Left renal cortex interstitium (tissue), 4 donors: ENCODE measurements around the gene PQBP1. TPM values are rescaled to one million over a fixed set of nuclear protein-coding genes. Genes with fewer than 3 reads are reported as not detected.

Source experiments
- DNase-seq, 4 donors: peaks; one replicate each; pipeline ENCODE4 v3.0.0-alpha.2; 2013; ENCODE audit warnings: low read depth in 4 of 4, low spot score in 2 of 4, missing footprints in 1 of 4
- polyA plus RNA-seq, 4 donors: library from polyadenylated mRNA; unstranded; fragments of 120-200 nt; gene quantifications; one replicate each; pipeline ENCODE4 v1.2.1, GENCODE V29; 2013; ENCODE audit not compliant: insufficient read length in 4 of 4

Gene PQBP1
- polyA plus RNA-seq, 4 donors, result 73.1 to 89.9 (median 77.8) TPM

- no peak for DNase-seq
Measured at GRCh38 chrX:48919947-48920717, 22.4 kb downstream of the PQBP1 start.

DNA sequence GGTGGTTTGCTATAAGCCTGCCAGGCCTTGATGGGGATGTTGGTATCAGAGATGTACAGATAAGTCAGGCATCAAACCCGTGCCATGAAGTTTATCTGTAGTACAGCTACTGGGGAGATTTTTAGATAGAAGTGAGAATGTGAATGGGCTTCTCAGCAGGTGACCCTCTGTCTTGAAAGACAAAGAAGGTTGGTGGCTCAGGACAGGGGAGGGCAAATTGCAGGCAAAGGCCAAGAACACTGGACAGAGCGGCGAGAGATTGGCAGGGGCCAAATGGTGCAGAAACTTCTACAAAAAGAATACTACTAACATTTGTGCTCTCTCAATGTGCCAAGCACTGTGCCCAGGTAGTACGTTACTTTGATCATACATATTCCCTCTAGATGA, 23.0 kb downstream of the PQBP1 start:
- DNase-seq, result no peak

DNA sequence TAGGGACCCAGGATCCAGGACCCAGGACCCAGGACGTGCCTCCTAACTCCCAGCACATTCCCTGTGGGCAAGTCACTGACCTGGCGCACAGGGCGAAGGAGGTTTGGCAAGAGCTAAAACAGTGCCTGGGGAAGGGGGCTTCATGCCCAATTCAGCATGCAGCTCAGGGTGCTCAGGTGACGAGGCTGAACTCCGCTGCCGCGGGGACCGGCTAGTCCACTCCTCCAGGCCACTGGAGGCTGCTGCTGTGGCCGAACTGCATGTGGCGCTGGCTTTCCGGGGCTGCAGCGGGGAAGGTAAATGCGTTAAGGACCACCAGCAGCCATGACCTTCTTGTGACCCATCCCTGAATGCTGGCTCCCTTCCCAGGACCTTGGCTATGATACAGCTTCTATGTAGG, 26.0 kb downstream of the PQBP1 start:
- DNase-seq, result no peak

GRCh38 chrX:48924270-48924669, 26.5 kb downstream of the PQBP1 start:
- no peak for DNase-seq

GRCh38 chrX:48927123-48927522, 29.4 kb downstream of the PQBP1 start:
- DNase-seq, result no peak

- no peak for DNase-seq
Measured at GRCh38 chrX:48927736-48928382, 30.1 kb downstream of the PQBP1 start.

GRCh38 chrX:48933757-48934156, 36.0 kb downstream of the PQBP1 start:
- DNase-seq, result no peak

DNA sequence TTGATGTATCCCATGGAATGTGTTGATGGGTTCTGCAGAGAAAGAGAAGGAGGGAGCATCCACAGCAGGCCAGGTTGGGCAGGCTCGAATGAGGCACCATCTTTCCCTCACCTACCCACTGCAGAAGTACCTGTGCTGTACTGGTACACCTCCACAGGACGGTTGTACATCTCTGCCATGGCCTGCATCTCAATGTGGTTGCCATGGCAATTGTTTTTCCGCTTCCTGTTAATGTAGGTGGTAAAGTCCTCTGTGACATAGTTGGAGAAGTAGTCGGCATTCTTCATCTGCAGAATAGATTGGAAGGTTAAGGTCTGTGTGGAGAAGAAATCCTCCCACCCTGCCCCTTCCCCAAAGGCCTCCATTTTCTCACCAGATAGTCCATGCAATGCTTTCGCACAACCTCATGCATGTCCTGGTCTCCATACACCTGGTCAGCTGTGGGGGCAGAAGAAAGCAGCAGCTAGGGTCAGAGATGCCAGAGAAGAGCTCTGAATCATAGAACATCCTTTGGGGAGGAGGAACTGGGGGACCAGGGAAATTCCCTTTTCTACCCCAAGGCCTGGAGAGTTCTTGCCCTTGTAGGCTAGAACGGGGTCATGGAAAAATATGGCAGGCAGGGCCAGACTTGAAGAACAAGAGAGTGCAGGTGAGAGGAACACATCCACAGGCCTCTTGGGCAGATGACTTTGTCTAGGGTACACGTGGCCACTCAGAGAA, 37.0 kb downstream of the PQBP1 start:
- DNase-seq, result no peak

GRCh38 chrX:48935301-48935670, 37.6 kb downstream of the PQBP1 start:
- no peak for DNase-seq

DNA sequence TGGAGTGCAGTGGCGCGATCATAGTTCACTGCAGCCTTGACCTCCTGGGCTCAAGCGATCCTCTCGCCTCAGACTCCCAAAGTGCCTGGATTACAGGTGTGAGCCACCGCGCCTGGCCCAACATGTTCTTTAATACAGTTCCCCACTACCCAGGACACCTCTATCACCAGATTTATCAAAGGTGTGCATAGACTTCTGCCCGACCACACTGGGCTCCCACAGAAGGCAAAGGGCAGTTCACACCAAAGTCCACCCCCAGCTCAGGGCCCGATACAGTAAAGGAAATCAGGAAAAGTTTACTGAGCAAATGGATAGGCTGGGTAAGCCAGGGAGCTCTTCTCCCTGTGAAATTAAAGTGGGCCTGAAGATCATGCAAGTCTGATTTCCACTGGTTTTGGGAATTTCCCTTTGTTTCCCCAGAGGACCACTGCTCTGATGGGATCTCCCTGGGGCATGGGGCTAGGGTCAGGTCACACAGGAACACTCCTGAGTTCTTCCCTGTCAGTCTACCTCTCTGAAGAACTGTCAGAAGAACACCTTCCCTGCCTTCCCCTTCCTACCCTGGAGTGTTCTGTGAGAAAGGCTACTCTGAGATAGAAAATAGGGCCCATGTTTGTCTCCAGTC, 38.8 kb downstream of the PQBP1 start:
- no peak for DNase-seq

- no peak for DNase-seq
Measured at GRCh38 chrX:48937054-48937907, 39.6 kb downstream of the PQBP1 start.

DNA sequence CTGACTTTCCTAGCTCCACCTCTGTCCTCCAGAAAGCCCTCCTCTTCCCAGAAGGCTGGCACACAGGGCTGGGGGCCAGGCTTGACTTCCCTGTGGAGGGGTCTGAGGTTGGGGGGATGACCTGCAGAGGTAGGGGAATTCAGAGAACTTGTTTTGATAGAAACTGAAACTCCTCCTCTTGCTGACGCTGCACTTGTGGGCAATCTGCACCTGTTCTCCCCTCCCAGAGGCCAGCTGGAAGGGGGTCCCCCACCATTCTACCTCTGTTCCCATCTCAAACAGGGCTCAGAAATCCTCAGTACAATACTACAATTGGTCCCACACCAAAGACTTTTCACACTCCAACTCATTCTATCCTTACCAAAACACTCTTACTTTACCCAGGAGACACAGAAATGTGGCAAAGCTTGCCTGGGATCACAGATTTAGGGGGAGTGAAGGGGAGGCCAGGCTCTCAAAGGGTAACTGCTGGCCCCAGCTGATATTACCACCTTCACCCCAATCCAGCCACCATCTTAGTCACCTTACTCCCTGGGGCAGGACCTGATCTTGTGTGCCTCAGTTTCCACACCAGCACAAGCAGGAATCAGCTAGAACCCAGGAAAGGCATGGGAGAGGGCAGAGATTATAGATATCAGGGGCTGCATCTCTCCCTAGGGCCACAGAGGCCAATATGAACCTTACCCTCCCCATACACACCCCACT, 41.1 kb downstream of the PQBP1 start:
- DNase-seq, result no peak

DNA sequence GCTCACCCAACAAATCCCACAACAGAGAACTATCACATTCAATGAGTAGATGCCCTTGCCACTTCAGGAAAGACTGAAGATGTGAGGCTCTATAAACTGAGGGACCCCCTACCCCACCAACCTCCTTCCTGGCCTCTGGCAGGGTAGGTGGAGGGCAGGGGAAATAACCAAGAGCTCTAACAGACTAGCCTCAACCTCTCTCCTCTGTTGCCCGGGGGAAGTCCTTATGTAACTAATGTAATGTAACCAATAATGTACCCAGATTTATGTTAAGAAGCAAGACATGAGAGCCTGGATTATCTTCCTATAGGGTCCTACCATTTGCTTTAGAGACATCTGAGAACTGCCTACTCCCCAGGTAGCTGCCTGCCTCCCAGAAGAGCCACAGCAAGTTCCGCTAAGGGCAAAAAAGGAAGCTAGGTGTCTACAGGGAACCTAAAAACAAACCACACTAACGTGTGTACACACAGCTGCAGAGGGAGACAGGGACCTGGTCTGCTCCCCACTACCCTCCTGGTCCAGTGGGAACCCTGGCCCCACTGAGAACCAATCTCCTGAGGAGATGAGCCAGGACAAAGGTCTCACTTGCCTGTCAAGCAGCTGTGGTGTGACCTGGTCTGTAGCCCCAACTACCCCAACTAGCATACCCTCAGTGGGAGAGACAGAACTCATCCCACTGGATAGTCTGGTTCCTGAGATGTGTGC, 41.9 kb downstream of the PQBP1 start:
- no peak for DNase-seq

GRCh38 chrX:48940404-48940955, 42.8 kb downstream of the PQBP1 start:
- no peak for DNase-seq

DNA sequence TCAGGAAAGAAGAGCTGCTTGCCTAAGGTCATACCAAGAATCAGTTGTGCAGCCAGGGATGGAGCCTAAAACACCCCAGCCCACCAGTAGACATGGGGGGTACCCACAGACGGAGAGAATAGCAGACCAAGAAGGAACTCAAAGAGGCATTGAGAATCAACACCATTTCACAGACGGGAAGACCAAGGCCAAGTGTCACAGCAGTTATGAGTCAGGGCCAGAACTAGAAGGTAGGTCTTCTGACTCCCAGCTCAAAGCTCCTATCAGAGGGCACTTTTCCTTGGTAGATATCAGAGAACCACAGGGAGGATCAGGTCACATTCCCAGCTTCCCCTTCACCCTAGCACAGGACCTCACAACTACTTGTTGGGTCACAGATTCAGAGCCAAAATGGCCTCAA, 45.2 kb downstream of the PQBP1 start:
- no peak for DNase-seq

GRCh38 chrX:48945517-48946348, 48.0 kb downstream of the PQBP1 start:
- no peak for DNase-seq

DNA sequence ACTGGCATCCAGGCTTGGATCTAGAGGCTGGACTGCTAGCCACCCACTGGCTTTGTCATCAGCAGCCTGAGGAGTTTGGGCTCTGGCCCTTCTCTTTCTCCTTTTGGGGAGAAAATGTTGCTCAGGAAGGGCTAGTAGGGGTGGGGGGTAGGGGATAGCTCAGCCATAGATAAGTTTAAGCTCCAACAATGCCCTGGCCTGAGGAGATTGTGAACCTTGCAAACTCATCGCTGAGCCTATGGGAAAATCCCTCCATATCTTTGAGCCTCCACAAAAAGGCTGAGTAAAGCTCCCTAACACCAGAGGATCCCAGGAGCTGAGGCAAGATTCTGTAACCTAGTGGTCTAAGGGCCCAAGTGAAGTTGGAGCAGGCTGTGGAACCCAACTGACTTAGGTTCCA, 50.9 kb downstream of the PQBP1 start:
- DNase-seq, result no peak
